Stomach smooth muscle (tissue), 2 donors: ENCODE measurements around the gene MSLN.

ENCODE experiments used
- H3K27ac ChIP-seq: one replicate; pipeline ENCODE4 v1.7.0; 2013; ENCODE audit warnings: mild to moderate bottlenecking, low read length, inconsistent platforms
- H3K27me3 ChIP-seq, 2 donors: one replicate each; pipeline ENCODE4 v1.7.0; 2013; ENCODE audit warnings: low read length in 2 of 2; ENCODE audit not compliant: insufficient read depth in 2 of 2, control insufficient read depth in 1 of 2
- H3K36me3 ChIP-seq, 2 donors: one replicate each; pipeline ENCODE4 v1.7.0; 2013; ENCODE audit warnings: low read length in 2 of 2; ENCODE audit not compliant: control insufficient read depth in 2 of 2, insufficient read depth in 2 of 2
- H3K4me1 ChIP-seq: one replicate; pipeline ENCODE4 v1.7.0; 2013; ENCODE audit warnings: low read length; ENCODE audit not compliant: control insufficient read depth, insufficient read depth
- H3K4me3 ChIP-seq, 2 donors: one replicate each; pipeline ENCODE4 v1.7.0; 2013; ENCODE audit warnings: low read length in 2 of 2
- H3K9ac ChIP-seq, 2 donors: one replicate each; pipeline ENCODE4 v1.7.0; 2013; ENCODE audit warnings: low read length in 2 of 2, mild to moderate bottlenecking in 1 of 2
- H3K9me3 ChIP-seq, 2 donors: one replicate each; pipeline ENCODE4 v1.7.0; 2013; ENCODE audit warnings: low read length in 2 of 2; ENCODE audit not compliant: control insufficient read depth in 2 of 2
- donor health status: healthy.
- donor health status: Pancreatic carcinoma.

MSLN gene

GRCh38 chr16:802461-802860 lies 41.9 kb downstream of the MSLN start:
- H3K4me3 ChIP-seq: no peak overlapping the region
- peaks cover 6% of the 10 kb centered on the region for H3K4me1 ChIP-seq
- H3K9ac ChIP-seq: no peak overlapping the region
- peaks cover 18 to 30% of the 10 kb centered on the region in 2 donors for H3K27me3 ChIP-seq
- H3K27ac ChIP-seq: no peak overlapping the region
- no peaks in the 10 kb centered on the region for H3K9me3 ChIP-seq
- no peaks in the 10 kb centered on the region for H3K36me3 ChIP-seq

DNA sequence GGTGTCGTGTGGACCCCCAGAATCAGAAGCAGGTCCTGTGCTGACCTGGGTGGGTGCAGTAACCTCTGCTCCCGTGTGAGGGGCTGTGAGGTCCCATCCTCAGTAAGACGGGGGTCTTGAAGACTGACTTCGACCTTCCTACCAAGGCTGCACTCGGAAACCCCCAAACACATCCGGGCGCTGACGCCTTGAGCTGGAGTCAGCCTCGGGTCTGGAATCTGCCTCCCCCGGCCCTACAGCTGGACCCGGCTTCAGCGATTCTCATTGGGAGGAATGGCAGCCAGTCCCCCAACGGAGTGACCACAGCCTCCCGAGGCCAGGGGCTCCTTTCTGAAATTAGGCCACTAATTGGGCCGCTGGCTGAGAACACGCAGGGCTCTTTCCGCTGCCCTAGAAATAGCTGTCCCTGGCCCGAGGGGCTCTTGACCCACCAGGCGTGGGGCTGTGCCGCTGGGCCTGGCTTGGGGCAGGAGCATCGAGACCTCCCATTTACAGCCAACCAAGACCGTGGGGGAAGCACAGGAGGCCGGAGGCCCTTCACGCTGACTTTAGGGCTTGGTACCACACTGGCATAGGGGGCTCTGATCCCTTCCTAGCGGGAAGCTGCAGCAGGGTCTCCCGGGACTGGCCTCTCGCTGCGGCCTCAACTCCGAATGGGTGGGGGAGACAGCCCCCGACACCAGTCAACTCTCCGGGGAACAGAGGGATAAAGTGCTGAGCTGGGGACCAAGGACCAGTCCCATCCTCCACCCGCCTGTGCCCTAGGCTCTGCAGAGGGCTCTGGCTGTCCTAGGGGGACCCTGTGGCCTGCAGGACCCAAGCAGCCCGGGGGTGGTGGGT lies 42.6 kb downstream of the MSLN start:
- Histone ChIP-seq H3K9ac (no peak overlapping the region), H3K4me1 (peaks cover 8% of the 10 kb centered on the region), H3K27ac (no peak overlapping the region), H3K4me3 (no peak overlapping the region), H3K9me3 (no peaks in the 10 kb centered on the region), H3K36me3 (no peaks in the 10 kb centered on the region), H3K27me3 (peaks cover 18 to 30% of the 10 kb centered on the region in 2 donors)

- Histone ChIP-seq H3K9me3 (no peaks in the 10 kb centered on the region), H3K4me1 (peaks cover 14% of the 10 kb centered on the region), H3K27me3 (peaks cover 17 to 30% of the 10 kb centered on the region in 2 donors), H3K9ac (no peak overlapping the region), H3K36me3 (no peaks in the 10 kb centered on the region), H3K27ac (no peak overlapping the region), H3K4me3 (no peak overlapping the region)
Observed at GRCh38 chr16:803754-804080, 43.2 kb downstream of the MSLN start.

- Histone ChIP-seq H3K9ac (no peak overlapping the region), H3K9me3 (no peaks in the 10 kb centered on the region), H3K4me1 (peaks cover 14% of the 10 kb centered on the region), H3K27me3 (peaks cover 11 to 25% of the 10 kb centered on the region in 2 donors), H3K36me3 (no peaks in the 10 kb centered on the region), H3K27ac (no peak overlapping the region), H3K4me3 (no peak overlapping the region)
Observed at GRCh38 chr16:804193-805048, 43.9 kb downstream of the MSLN start.

DNA sequence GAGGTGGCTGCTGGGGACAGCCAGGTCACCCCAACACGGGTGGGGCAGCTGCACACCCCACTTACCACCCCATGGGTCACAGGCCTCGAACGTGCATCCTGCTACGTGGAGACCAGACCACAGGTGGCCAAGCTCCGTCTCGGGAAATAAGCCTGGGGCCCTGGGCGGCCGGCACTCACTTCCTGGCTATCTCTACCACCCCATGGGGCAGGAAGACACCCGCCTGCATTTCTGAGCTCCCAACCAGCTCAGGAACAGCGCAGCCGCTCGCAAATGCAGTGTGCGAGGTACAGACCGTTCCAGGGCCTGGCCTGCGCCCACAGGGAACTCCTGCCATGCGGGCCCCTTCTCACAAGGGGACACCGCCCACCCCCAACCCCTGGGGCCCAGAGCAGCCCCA lies 44.9 kb downstream of the MSLN start:
- H3K4me1 ChIP-seq: peaks cover 14% of the 10 kb centered on the region
- peaks cover 8 to 19% of the 10 kb centered on the region in 2 donors for H3K27me3 ChIP-seq
- no peak overlapping the region for H3K27ac ChIP-seq
- no peak overlapping the region for H3K4me3 ChIP-seq
- H3K36me3 ChIP-seq: no peaks in the 10 kb centered on the region
- no peaks in the 10 kb centered on the region for H3K9me3 ChIP-seq
- no peak overlapping the region for H3K9ac ChIP-seq

GRCh38 chr16:807347-808084 lies 47.0 kb downstream of the MSLN start:
- Histone ChIP-seq H3K9ac (peak overlapping the region; percentile 75 to 85), H3K9me3 (no peaks in the 10 kb centered on the region), H3K36me3 (no peaks in the 10 kb centered on the region), H3K4me1 (peaks cover 14% of the 10 kb centered on the region), H3K27ac (peak overlapping the region; percentile 76), H3K4me3 (peak overlapping the region; percentile 84 to 85), H3K27me3 (peaks cover 6 to 7% of the 10 kb centered on the region in 2 donors)

DNA sequence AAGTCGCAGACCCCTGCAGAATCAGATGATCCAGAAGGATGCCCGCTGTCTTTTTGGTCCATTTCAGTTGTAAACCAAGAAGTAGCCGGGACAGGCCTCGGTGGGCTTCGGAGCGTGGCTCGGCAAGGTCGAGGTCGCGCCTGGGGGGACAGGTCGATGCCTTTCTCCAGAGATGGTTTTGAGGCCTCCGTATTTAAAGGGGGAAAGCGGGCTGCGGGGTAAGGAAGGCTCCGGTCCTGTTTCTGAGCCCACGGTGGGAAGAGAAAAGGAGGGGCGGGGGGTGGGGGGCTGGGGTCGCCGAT lies 47.5 kb downstream of the MSLN start:
- peaks cover 14% of the 10 kb centered on the region for H3K4me1 ChIP-seq
- H3K27me3 ChIP-seq: peaks cover 4 to 7% of the 10 kb centered on the region in 2 donors
- H3K27ac ChIP-seq: peak overlapping the region; percentile 76
- H3K4me3 ChIP-seq: peak overlapping the region; percentile 84 to 85
- no peaks in the 10 kb centered on the region for H3K9me3 ChIP-seq
- peak overlapping the region; percentile 55 to 73 for H3K9ac ChIP-seq
- H3K36me3 ChIP-seq: no peaks in the 10 kb centered on the region

GRCh38 chr16:813204-813915 lies 52.8 kb downstream of the MSLN start:
- Histone ChIP-seq H3K9me3 (peaks cover 0 to under 1% of the 10 kb centered on the region in 2 donors), H3K9ac (no peak overlapping the region), H3K4me3 (no peak overlapping the region), H3K36me3 (no peaks in the 10 kb centered on the region), H3K27ac (no peak overlapping the region), H3K27me3 (peaks cover 24 to 39% of the 10 kb centered on the region in 2 donors), H3K4me1 (peaks cover 4% of the 10 kb centered on the region)

- Histone ChIP-seq H3K27me3 (peaks cover 29 to 45% of the 10 kb centered on the region in 2 donors), H3K27ac (no peak overlapping the region), H3K9ac (no peak overlapping the region)
Observed at GRCh38 chr16:813916-814412, 53.4 kb downstream of the MSLN start.

GRCh38 chr16:814974-815373 lies 54.4 kb downstream of the MSLN start:
- peaks cover 0 to 5% of the 10 kb centered on the region in 2 donors for H3K9me3 ChIP-seq
- no peaks in the 10 kb centered on the region for H3K4me1 ChIP-seq
- H3K27ac ChIP-seq: no peak overlapping the region
- no peak overlapping the region for H3K4me3 ChIP-seq
- H3K27me3 ChIP-seq: peaks cover 29 to 53% of the 10 kb centered on the region in 2 donors
- no peak overlapping the region for H3K9ac ChIP-seq
- H3K36me3 ChIP-seq: no peaks in the 10 kb centered on the region

More at GRCh38 chr16:813916-814412, 53.4 kb downstream of the MSLN start:
- H3K9me3 ChIP-seq: peaks cover 0 to 5% of the 10 kb centered on the region in 2 donors
- no peak overlapping the region for H3K4me3 ChIP-seq
- no peaks in the 10 kb centered on the region for H3K36me3 ChIP-seq
- H3K4me1 ChIP-seq: no peaks in the 10 kb centered on the region
